Caco-2 (cell line): ENCODE measurements around the gene KIAA0232. TPM values are rescaled to one million over a fixed set of nuclear protein-coding genes. Genes with fewer than 3 reads are reported as not detected.

Experiments used
- BruUV-seq: library from RNA; stranded (reverse); fragments of 400-500 nt; replicated peaks from 2 replicates; lab custom pipeline; 2021; lab: Mats Ljungman, UMichigan
- CTCF ChIA-PET: fragments of 300-600 bp; sonication (Branson Sonifier 250); formaldehyde crosslinking; loops from one replicate; lab custom pipeline; 2022; ENCODE audit warnings: antibody characterized with exemption; lab: Charles Lee
- POLR2A ChIA-PET: fragments of 300-600 bp; sonication (Branson Sonifier 250); formaldehyde crosslinking; loops from one replicate; lab custom pipeline; 2022; ENCODE audit warnings: antibody characterized with exemption; lab: Charles Lee
- DNase-seq, 2 experiments: peaks; one replicate each; pipeline versions ENCODE4 v3.0.0 to v3.0.0-alpha.2; 2020 to 2022
- H3K27me3 ChIP-seq: replicated peaks from 2 replicates; pipeline ENCODE4 v1.6.0; 2011; ENCODE audit warnings: low read length; ENCODE audit not compliant: control insufficient read depth, insufficient read depth
- H3K36me3 ChIP-seq: 2 replicates; pipeline ENCODE4 v1.5.1; 2011; ENCODE audit warnings: low read length; ENCODE audit not compliant: control insufficient read depth, insufficient read depth
- H3K4me1 ChIP-seq: fragments of 250-450 bp; sonication (Bioruptor Pico); 2 replicates; pipeline ENCODE4 v1.5.1; 2020; ENCODE audit warnings: mild to moderate bottlenecking
- H3K4me3 ChIP-seq: 2 replicates; pipeline ENCODE4 v1.5.1; 2011; ENCODE audit warnings: low read depth, mild to moderate bottlenecking, control low read depth, low read length
- H3K9me3 ChIP-seq: fragments of 250-450 bp; sonication (Bioruptor Pico); 2 replicates; pipeline ENCODE4 v1.5.1; 2020; ENCODE audit warnings: mild to moderate bottlenecking, moderate library complexity
- H3K27ac Mint-ChIP-seq: one replicate; pipeline ENCODE4 v1.8.0; 2022; ENCODE audit warnings: mixed read lengths; ENCODE audit not compliant: unreplicated experiment
- H3K27me3 Mint-ChIP-seq: one replicate; pipeline ENCODE4 v1.8.0; 2022; ENCODE audit warnings: mixed read lengths; ENCODE audit not compliant: insufficient read depth, unreplicated experiment
- H3K36me3 Mint-ChIP-seq: one replicate; pipeline ENCODE4 v1.8.0; 2022; ENCODE audit warnings: mild to moderate bottlenecking, mixed read lengths; ENCODE audit not compliant: insufficient read depth, unreplicated experiment
- H3K4me1 Mint-ChIP-seq: one replicate; pipeline ENCODE4 v1.8.0; 2022; ENCODE audit warnings: low read depth, mixed read lengths; ENCODE audit not compliant: unreplicated experiment
- H3K4me3 Mint-ChIP-seq: one replicate; pipeline ENCODE4 v1.8.0; 2022; ENCODE audit warnings: mild to moderate bottlenecking, moderate library complexity, mixed read lengths; ENCODE audit not compliant: unreplicated experiment
- H3K9me3 Mint-ChIP-seq: one replicate; pipeline ENCODE4 v1.8.0; 2022; ENCODE audit warnings: mixed read lengths; ENCODE audit not compliant: unreplicated experiment
- intact Hi-C: fragments of 100-400 bp; cut with micrococcal nuclease; formaldehyde crosslinking; loops from one replicate; pipeline ENCODE4 v1.10.0; 2022; ENCODE audit not compliant: unreplicated experiment
- total RNA-seq: library from RNA; stranded (reverse); gene quantifications from 2 replicates; pipeline ENCODE4 v1.2.3, GENCODE V29; 2022
- TF ChIP-seq, protein P1 (sequence below), 2 experiments: fragments of 200-600 bp in 1 of 2; IDR thresholded peaks; 1 replicate in 1 of 2; 2 replicates in 1 of 2; pipeline versions ENCODE4 v1.5.1 to v1.8.0; 2011 to 2022; ENCODE audit warnings: antibody characterized with exemption in 1 of 2, control low read depth in 1 of 2, inconsistent platforms in 1 of 2, low read depth in 1 of 2, low read length in 1 of 2, mild to moderate bottlenecking in 1 of 2, moderate library complexity in 1 of 2; ENCODE audit not compliant: insufficient read depth in 1 of 2, severe bottlenecking in 1 of 2, unreplicated experiment in 1 of 2

Gene KIAA0232
- total RNA-seq, 1 experiment from 2014 or later, result 19.7 TPM

DNA sequence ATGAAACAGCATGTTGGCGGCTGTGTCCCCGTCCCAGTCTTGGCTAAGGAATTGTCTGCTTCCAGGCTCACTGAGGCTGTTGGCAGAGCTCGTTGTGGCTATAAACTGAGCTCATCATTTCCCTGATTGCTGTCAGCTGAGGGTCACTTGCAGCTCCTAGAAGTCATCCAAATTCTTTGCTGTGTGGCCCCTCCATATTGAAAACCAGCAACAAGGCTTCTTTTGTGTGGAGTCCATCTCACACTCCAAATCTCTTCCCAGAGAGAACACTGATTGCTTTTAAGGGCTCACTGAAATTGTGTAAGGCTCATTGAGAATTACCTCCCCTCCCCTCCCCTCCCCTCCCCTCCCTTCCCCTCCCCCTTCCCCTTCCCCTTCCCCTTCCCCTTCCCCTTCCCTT lies 150.4 kb downstream of the KIAA0232 start:
- H3K36me3 Mint-ChIP-seq, result peaks cover 63% of the 10 kb centered on the region
- H3K27ac Mint-ChIP-seq, result no peak overlapping the region
- no TSS peak for BruUV-seq
- no peak overlapping the region for H3K4me3 Mint-ChIP-seq
- no peaks in the 10 kb centered on the region for H3K27me3 ChIP-seq
- no peaks in the 10 kb centered on the region for H3K9me3 ChIP-seq
- peaks cover 7% of the 10 kb centered on the region for H3K9me3 Mint-ChIP-seq
- no peaks in the 10 kb centered on the region for H3K27me3 Mint-ChIP-seq
- ChIA-PET CTCF (no interaction called here), POLR2A (no interaction called here)
- TF ChIP-seq, protein P1, sequence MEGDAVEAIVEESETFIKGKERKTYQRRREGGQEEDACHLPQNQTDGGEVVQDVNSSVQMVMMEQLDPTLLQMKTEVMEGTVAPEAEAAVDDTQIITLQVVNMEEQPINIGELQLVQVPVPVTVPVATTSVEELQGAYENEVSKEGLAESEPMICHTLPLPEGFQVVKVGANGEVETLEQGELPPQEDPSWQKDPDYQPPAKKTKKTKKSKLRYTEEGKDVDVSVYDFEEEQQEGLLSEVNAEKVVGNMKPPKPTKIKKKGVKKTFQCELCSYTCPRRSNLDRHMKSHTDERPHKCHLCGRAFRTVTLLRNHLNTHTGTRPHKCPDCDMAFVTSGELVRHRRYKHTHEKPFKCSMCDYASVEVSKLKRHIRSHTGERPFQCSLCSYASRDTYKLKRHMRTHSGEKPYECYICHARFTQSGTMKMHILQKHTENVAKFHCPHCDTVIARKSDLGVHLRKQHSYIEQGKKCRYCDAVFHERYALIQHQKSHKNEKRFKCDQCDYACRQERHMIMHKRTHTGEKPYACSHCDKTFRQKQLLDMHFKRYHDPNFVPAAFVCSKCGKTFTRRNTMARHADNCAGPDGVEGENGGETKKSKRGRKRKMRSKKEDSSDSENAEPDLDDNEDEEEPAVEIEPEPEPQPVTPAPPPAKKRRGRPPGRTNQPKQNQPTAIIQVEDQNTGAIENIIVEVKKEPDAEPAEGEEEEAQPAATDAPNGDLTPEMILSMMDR (IDR thresholded peaks at IDR 0.05; ENCODE audit: insufficient read depth in 1 of 2, low read depth in 1 of 2, low read length in 1 of 2, severe bottlenecking in 1 of 2, unreplicated experiment in 1 of 2), result no peak
- no peaks in the 10 kb centered on the region; the same call in 1 of the 2 replicates for H3K36me3 ChIP-seq
- intact Hi-C loops, result no loop called here
- H3K4me1 Mint-ChIP-seq, result peaks cover 30% of the 10 kb centered on the region
- no peak overlapping the region for H3K4me3 ChIP-seq
- no peak for DNase-seq
- peaks cover 16% of the 10 kb centered on the region for H3K4me1 ChIP-seq

Other genes starting within 250 kb of the KIAA0232 start
- 17.3 and 20.5 TPM in 2 replicates for gene MAN2B2, start 207.5 kb upstream of the KIAA0232 start, total RNA-seq
- 245 and 254 TPM in 2 replicates for gene MRFAP1, start 142.0 kb upstream of the KIAA0232 start, total RNA-seq
- gene S100P, start 88.8 kb upstream of the KIAA0232 start, total RNA-seq, result 70.8 and 96.9 TPM in 2 replicates
- gene MRFAP1L1, start 72.9 kb upstream of the KIAA0232 start, total RNA-seq, result 46.4 and 47.5 TPM in 2 replicates
- gene BLOC1S4, start 66.6 kb upstream of the KIAA0232 start, total RNA-seq, result 16.6 and 17.2 TPM in 2 replicates
- gene TBC1D14, start 127.1 kb downstream of the KIAA0232 start, total RNA-seq, result 54.0 and 57.6 TPM in 2 replicates